Measurements from ENCODE around the gene SLC8A2.

SLC8A2 gene, protein sequence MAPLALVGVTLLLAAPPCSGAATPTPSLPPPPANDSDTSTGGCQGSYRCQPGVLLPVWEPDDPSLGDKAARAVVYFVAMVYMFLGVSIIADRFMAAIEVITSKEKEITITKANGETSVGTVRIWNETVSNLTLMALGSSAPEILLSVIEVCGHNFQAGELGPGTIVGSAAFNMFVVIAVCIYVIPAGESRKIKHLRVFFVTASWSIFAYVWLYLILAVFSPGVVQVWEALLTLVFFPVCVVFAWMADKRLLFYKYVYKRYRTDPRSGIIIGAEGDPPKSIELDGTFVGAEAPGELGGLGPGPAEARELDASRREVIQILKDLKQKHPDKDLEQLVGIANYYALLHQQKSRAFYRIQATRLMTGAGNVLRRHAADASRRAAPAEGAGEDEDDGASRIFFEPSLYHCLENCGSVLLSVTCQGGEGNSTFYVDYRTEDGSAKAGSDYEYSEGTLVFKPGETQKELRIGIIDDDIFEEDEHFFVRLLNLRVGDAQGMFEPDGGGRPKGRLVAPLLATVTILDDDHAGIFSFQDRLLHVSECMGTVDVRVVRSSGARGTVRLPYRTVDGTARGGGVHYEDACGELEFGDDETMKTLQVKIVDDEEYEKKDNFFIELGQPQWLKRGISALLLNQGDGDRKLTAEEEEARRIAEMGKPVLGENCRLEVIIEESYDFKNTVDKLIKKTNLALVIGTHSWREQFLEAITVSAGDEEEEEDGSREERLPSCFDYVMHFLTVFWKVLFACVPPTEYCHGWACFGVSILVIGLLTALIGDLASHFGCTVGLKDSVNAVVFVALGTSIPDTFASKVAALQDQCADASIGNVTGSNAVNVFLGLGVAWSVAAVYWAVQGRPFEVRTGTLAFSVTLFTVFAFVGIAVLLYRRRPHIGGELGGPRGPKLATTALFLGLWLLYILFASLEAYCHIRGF

DNA sequence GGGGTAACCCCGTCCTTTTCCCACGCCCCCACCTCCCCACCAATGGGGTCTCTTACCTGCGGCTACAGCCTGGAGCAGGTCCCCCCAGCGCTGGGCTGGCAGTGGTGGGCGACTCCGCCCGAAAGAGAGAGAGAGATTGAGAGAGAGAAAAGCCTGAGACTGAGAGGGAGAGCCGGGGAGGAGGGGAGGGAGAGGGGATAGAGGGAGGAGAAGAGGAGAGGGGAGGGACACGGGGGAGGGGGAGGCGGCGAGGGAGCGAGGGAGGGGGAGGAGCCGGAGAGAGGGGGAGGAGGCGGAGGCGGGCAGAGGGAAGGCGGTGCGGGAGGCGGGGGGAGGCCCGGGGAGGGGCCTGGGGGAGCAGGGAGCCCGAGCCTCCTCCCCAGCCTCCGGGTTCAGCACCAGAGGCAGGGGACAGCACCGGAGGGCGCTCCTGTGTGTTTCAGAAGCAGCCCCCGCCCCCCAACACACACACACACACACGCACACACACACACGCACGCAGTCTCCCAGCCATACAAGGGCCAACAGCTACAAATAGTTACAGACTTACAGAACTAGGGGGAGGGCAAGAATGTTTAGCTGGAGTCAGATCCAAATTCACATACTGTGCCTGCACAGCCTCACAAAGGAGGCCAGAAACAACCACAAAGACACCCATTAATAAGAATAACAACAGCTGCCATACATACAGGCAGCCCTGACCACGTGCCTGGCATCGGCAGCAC, at the start of gene SLC8A2:
Gene SLC8A2, minus strand, starts transcription at position 161 of the 725 bp plus-strand sequence. CDS start 5,490 bp downstream, outside the sequence.
- DNase-seq = no peak

DNA sequence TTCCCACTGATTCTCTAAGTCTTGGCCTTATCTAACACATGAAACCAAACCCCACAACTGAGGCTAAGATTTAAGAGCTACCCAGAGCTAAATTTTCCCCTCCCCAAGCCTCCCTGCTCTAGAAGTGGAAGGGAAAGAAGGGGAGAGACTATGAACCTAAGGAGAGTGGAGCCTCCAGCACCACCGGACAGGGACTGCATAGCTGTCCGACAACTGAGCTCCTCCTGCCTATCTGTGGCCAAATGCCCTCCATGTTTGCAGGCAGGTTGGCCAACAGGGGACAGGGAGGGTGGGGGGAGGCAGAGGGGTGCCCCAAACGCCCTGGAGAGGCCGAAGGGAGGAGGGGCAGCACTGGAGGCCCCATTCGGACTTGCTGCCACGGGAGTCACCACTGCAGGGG, 49.1 kb upstream of the SLC8A2 start:
- DNase-seq = no peak

DNA sequence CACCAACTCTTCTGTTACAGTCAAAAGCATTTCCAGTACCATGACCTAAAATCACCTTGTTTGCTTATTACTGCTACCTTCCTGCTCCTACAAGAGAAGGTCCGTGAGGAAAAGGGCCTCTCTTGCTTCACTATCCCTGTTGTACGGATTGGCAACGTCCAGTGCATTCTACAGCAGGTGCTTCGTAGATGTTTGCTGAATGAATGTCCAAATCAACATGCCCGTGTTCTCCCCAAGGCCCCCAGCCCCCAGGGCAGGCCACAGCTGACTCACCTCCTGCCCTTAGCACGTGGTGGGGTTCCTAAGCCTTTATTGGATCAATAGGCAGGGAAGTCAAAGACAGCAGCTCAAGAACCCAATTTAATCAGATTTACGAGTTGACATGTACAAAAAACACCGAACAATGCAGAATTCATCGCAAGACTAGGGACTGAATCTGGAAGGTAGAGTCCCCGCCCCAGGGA, 48.7 kb upstream of the SLC8A2 start:
- DNase-seq = no peak

DNA sequence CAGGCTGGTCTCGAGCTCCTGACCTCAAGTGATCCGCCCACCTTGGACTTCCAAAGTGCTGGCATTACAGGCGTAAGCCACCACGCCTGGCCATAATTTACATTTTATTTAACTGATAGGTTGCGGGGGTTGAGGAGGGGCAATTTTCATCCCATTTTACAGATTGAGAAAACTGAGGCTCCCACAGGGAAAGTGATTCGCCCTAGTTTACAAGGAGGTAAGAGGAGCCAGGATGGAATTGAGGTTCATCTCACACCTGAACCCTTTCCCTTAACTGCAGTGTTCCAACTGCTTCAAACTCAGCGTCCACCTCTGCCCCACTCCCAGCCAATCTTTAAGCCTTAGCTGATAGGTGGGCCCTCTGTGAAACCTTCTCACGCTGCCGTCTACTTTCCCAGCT, 47.2 kb upstream of the SLC8A2 start:
- no peak for DNase-seq

DNA sequence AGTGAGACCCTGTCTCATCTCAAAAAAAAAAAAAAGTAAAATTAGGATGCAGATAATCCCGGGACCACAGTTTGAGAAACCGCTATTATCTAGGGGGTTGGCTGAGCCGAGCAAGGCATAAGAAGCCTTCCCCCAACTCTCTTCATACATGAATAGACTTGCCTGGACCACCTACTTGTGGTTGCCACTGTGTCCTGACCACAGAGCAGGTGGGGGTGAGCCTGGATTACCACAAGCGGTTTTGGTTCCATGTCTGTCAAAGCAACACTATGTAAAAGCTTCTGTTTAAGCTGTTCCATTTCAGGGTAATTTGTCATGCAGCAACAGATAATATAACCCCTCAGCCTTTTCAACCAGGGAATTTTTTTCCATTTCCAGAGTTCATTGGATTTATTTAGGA, 46.4 kb upstream of the SLC8A2 start:
- no peak for DNase-seq

DNA sequence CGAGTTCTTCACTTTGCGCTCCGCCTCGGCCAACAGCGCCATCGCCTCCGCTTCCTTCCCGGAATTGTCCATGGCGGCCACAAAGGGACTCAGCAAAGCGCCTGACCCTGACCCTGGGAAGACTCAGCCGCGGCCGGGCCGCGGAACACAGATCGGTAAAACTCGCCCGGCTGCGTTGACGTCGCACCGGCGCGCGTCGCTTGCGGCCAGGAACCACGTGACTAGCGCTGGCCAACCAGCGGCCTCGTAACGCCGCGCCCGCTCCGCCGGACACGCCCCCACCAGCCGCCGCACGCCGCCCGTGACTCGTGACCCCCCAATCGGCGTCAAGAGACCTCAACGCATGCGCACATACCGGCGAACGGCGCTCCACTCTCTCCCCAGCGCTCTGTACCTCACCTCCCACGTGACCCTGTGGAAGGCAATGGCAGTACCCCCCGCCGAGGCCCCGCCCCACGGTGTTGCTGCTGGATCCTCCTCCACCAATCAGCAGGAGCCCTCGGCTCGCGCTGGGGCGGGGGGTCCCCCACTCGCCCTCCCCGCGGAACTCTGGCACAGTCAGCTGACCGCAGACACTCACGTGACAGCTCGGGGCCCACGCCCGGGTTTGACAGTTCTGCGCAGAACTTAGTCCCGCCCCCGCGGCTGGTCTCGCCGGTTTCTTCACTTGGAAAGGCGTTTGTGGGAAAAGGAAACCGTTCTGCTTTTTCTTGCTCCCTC, 43.3 kb upstream of the SLC8A2 start, which contains the start of gene NAPA:
Gene NAPA, minus strand, starts transcription at position 195 of the 720 bp plus-strand sequence. Its CDS starts 123 bp downstream, at position 72.
- DNase-seq = peak; percentile 99

DNA sequence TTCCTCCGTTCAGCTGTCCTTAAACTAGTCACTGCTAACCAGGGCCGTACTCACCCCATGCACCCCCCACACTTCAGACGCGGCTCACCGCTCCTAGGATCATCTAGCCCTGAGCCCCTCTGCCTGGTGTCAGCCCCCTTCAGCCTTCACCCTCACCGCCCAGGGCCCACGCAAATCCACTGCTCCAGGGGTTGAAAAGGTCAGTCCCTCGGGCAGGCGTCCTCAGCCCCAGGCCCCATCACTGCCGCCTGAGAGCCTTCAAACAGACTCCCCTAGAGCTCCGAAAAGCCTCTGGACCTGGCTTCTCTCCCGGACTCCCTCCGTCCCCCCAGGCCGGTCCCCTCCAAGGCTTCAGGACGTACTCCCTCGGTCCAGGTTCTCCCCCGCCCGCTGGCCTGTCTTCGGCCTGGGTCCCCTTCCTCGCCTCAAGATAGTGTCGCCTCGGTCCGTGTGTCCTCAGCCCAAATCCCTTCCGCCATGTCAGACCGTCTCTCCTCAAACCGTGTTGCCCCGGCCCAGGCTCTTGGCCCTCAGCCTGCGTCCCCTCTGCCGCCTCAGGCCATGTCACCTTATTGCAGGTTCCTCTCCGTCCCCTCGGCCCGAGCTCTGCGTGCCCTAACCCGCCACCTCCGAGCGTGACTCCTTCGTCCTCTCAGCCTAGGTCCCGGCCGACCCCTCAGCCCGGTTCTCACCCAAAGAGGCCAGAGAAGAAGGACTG, 42.6 kb upstream of the SLC8A2 start:
- DNase-seq = no peak

DNA sequence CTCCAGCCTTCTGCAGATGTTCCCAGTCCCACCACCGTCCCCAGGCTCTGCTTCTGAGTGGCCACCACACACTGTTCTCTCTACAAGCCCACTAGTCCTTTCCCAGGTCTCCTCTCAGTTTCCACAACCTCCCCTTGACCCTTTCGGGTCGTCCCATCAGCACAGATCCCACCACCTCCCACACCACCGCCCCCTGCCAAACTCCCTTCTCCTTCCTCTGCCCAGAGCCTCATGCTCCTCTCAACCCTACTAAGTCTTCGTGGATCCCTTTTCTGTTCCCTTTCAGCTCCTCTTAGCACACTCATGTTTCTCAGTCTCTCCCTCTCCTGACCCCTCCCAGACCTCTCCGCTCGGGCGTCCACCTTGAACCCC, 41.2 kb upstream of the SLC8A2 start:
- DNase-seq = no peak

DNA sequence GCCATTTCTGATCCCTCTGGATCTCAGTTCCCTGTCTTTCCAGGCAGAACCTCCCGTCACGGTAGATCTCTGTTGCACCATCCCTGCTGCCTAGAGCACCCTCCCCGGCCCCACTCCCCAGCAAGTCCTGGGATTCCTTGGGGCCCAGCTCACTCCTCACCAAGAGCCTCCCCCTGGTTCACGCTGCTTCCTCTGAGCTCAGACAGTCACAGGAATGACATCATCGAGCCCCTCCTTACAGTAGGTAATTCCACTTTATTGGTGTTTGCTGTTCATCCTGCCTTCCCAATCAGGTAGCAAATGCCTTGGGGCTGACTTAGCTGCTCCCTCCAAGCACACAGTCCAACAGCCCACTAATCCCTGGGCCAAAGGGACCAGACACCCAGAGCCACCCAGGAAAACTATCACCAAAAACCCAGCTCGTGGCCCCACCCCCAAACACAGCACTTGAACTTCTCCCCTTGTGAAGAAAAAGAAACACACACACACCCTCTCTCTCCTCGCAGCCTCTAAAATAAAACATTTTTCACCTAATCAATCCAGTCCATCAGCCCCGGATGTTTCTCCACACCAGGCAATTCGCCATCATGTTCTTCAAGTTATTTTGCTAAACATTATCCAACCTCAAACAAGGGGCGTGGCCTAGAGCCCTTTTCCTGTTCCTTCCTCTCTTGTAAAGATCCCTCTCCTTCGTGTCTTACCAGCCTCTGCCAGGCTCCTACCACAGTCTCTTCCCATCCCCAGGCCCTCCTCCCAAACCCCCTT, 40.7 kb upstream of the SLC8A2 start:
- DNase-seq = no peak

DNA sequence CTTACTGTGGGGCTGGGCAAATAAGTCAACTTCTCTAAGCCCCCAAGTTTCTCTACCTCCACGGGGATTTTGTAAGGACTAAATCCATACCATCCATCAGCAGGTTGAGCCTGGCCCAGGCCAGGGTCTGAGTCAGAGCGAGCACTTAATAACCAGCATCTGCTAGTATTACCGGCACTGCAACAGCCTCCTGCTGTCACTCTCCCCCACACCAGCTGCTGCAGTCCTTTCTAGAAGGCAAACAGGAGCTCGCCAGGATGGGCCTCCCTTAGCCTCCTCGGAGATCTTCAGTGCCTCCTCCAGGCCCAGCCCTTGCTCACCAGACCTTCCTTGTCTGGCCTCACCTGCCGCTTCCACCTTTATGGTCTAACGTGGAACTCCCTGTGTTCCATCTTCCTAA, 40.0 kb upstream of the SLC8A2 start:
- no peak for DNase-seq

DNA sequence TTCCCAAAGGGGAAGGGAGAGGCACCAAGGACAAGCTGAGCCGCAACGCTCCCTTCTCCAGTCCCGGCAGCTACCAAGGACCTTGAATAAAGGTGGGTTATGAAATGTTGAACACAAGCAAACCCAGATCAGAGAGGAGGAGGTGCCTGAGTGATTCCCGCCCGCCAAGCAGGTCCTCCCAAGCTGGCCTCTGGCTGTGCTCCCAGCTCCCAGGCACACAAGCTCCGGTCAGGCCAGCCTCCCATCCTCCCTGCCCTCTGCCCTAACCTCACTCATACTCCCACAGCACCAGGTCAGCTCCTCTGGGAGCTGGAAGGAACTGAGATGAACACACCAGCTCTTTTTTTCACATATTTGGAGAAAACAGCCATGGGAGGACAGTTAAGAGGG, 39.4 kb upstream of the SLC8A2 start:
- no peak for DNase-seq

DNA sequence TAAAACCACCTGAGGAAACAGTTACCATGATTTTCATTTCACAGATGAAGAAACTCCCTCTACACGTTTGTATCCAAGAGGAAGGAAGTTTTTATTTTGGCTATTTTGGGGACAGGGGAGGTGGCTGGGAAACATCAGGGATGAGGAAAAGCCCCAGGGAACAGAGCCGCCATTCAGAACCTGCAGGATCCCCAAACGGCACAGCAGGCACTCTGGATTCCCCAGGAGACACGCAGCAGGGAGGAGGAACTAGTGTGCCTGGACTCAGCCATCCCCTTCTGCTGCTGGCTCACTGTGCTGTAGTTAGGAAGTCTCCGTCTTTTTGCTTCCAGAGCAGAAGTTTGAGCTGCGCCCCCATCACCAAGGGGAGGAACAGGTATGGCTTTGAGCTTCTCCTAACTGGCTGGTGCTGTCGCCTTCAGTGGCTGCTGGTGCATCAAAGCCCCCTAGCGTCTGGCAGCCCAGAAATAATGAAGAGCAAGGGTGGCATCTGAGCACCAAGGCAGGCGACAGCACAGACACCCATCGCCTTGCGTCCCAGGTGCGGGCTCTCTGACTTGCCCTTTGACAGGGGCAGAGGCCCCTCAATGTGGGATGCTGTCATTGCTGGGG, 38.9 kb upstream of the SLC8A2 start:
- DNase-seq = no peak

DNA sequence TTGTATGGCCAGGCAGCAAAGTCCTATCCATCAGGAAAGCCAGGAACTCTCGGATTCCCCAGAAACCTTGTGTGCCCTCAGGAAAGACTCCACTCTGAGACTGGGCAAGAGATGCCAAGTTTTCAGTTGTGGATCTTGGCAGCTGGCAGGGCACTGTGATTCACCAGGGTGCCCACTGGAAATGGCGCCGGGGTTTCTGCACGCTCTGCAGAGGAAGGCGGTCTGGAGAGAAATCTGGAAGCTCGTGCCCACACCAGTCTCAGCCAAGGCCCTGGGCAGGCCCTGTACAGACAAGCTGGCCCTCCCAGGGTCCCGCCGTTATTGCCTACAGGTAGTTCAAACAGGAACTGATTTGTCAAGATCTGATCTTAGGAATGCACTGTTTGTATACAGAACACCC, 38.3 kb upstream of the SLC8A2 start:
- DNase-seq = no peak

DNA sequence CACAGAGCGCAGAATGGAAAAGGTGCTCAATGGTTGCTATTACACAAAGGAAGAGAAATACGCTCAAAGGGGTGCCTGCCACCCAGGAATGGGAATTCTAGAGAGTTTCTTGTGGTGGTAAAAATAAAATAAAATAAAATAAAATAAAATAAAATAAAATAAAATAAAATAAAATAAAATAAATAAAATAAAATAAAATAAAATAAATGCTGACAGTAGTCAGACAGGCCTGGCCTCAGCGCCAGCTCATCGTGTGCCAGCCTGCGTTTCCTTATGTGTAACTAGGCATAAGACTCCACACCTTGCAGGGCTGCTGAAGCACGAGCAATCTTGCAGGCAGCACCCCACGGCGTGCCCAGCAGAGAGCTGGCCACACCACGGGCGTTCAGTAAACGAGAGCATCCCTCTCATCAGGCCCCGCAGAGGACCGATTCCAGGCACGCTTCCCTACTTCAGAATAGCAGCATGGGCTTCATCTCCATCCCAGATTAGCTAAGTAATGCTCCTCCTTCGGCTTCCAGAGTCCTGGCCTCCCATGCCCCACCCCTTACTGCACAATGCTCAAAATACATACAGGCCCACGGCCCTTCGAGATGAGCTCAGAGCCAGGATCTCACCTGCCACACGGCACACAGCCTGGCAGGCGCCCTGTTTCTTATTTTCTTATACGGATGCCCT, 37.6 kb upstream of the SLC8A2 start:
- DNase-seq = no peak

DNA sequence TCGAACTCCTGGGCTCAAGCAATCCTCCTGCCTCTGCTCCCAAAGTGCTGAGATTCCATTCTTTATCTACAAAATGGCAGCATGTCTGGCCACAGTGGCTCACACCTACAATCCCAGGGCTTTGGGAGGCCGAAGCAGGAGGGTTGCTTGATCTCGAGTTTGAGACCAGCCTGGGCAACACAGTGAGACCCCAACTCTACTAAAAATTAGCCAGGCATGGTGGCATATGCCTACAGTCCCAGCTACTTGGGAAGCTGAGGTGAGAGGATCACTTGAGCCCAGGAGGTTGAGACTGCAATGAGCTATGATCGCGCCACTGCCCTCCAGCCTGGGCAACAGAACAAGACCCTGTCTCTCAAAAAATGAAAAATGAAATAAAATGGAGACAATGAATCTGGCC, 37.0 kb upstream of the SLC8A2 start:
- DNase-seq = no peak

DNA sequence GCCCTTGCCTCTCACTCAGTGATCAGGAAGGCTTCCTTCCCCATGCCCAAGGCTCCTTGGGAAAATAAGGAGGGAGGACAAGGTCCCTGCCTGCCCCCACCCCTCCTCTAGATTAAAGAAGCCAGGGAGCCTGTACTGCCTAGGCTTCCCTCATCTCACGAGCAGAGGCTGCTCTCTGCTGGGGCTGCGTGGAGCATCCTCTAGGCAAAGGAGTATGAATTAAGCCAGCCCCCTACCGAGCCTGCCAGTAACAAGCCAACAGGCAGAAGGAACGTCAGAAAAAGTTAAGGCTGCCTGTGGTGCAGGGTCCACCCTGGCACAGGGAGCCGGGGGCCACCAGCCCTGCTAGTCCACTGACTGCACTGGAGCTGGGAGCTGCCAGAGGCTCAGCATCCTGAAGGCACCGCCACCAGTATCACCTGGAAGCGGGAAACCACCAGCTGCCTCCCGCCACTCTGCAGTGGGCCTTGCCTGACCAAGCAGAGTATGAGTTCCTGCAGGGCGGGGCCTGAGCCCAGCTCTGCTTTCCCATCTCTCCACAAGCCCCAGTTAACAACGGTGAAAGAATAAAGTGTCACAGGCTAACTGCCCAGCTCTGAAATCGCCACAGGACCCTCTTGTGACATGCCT, 36.3 kb upstream of the SLC8A2 start:
- no peak for DNase-seq

DNA sequence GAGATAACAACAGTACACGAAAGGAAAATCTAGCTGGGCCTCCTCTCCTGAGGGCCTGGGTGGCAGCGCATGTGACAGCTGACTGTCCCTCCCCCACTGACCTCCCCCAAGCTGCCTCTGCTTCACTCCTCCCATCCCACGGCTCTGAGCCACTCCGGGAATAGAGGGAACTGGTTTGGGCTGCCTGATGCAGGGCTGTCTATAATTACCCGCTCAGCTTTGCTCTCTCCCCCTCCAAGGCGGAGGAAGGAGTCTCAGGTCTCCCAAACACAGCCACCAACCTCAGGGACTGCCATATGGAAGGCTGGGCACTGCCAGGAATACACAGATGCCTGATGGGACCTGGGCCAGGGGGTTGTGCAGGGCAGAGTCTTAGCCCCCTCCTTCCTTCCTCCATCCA, 35.3 kb upstream of the SLC8A2 start:
- no peak for DNase-seq

DNA sequence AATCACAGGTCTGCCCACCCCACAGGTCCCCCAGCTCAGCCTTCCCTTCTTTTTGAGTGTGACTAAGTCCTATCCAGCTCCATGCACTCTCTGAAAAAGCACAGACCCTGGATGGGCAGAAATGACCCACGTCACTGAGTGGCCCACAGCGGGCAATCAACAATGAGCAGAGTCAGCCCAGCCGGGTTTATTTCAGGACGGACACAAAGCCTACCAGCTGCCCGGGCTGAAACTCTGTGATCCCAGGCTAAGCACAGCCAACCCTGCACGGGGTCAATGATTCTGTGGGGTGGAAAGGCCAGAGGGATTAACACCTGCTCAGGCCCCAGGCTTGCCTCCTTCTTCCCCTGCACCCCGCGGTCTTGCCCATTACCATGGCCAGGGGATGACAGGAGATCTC, 34.8 kb upstream of the SLC8A2 start:
- no peak for DNase-seq

DNA sequence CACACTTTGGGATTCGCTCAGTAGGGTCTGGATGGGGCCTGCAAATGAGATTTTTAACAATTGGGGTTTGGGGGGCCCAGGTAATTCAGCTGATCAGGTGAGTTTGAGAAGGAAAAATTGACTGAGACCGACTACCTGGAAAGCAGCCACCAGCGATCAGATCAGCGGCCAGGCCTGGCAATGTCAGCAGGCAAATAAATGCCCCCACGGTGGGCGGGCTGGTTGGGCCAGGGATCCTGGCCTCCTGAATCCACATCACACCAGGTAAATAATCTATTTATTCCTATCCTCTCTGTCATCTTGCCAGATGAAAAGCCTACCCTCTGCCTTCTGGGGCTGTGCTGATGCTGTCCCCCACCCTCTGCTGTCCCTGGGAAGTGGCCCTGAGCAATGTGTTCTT, 33.8 kb upstream of the SLC8A2 start:
- DNase-seq = no peak

DNA sequence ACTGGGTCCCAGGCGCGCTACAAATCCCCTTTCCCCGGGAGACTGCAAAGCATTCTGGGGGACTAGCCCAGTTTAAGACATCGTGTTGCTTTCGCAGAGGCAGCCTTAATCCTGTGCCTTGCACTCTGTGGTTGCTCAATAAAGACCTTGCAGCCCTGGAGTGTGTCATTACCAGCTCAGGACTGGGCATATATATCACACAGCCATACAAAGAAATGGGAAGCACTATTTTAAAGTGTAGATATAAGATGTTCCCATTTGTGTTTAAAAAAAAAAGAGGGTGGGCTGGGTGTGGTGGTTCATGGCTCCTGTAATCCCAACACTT, 32.1 kb upstream of the SLC8A2 start:
- DNase-seq = no peak
